ENCODE results near the gene ARHGAP30.

Gene ARHGAP30

DNA sequence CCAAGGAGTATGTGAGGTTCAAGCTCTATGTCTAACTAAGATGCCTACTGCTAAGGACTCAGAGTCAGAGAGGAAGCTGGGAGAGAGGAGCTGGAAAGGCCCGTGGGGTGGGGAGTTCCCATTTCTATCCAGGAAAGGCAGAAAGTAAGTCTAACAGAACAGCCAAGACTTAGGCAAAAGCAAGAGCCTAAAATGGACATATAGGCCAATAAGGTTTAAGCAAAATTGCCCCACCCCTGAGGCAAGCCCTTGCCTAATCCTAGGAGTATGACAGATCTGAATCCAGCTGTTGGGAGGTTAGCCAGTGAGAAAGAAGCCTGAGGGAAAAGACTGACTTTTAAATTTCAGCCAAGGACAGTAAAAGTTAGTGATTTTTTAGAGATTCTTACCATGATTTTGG is 26.8 kb upstream of the ARHGAP30 start:
- H3K4me2 ChIP-seq (ENCODE audit: low read length), result no peak overlapping the region
- TF ChIP-seq CTCF (IDR thresholded peaks at IDR 0.05; ENCODE audit: low read depth, low read length, poor library complexity, severe bottlenecking), result no peak
- no peak for TF ChIP-seq EZH2phosphoT487 (IDR thresholded peaks at IDR 0.05; ENCODE audit: borderline replicate concordance, low read length)
- no peaks in the 10 kb centered on the region for H3K79me2 ChIP-seq (ENCODE audit: control insufficient read depth, low read length)
- H3F3A ChIP-seq (ENCODE audit: control insufficient read depth, insufficient read depth), result peaks cover 21% of the 10 kb centered on the region
- no peaks in the 10 kb centered on the region for H4K20me1 ChIP-seq (ENCODE audit: control insufficient read depth, insufficient read depth, low read depth, low read length)
- H3K27ac ChIP-seq (ENCODE audit: low read depth, low read length), result no peak overlapping the region
- H3K9me3 ChIP-seq (ENCODE audit: control insufficient read depth, insufficient read depth, low read length), result no peaks in the 10 kb centered on the region
- H3K4me1 ChIP-seq (ENCODE audit: control insufficient read depth, low read length), result peaks cover 24% of the 10 kb centered on the region
- no peak overlapping the region for H3K4me3 ChIP-seq (ENCODE audit: low read length)
- H3K27me3 ChIP-seq (ENCODE audit: control insufficient read depth, low read length), result no peaks in the 10 kb centered on the region
- H3K36me3 ChIP-seq (ENCODE audit: control insufficient read depth, low read length), result peaks cover 20% of the 10 kb centered on the region
- H3K9me2 ChIP-seq (replicated peaks; ENCODE audit: control insufficient read depth, low read length), result no peaks in the 10 kb centered on the region

DNA sequence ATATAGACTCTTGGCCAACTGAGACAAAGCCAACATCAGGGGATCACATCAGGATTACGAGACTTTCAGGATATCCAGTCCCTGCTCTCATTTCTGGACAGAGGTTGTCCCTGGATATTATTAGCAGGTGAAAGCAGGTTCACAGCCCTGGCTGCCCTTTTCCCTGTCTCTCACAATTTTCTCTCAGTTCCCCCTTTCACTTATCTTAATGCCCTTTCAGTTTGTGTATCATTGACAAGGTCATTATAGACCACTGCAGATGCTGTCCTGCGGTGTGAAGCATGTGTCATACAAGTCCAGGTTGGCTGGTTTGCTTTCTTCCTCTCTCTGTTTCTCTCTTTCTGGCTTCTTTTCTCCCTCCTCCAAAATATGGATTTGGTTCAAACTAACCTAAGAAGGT is 26.3 kb upstream of the ARHGAP30 start:
- Histone ChIP-seq H4K20me1 (ENCODE audit: control insufficient read depth, insufficient read depth, low read depth, low read length) (no peaks in the 10 kb centered on the region), H3K79me2 (ENCODE audit: control insufficient read depth, low read length) (no peaks in the 10 kb centered on the region), H3K27ac (ENCODE audit: low read depth, low read length) (no peak overlapping the region), H3K36me3 (ENCODE audit: control insufficient read depth, low read length) (peaks cover 16% of the 10 kb centered on the region), H3K9me3 (ENCODE audit: control insufficient read depth, insufficient read depth, low read length) (no peaks in the 10 kb centered on the region), H3K4me2 (ENCODE audit: low read length) (no peak overlapping the region), H3K4me3 (ENCODE audit: low read length) (no peak overlapping the region), H3K27me3 (ENCODE audit: control insufficient read depth, low read length) (no peaks in the 10 kb centered on the region), H3K9me2 (replicated peaks; ENCODE audit: control insufficient read depth, low read length) (no peaks in the 10 kb centered on the region), H3K4me1 (ENCODE audit: control insufficient read depth, low read length) (peaks cover 24% of the 10 kb centered on the region), H3F3A (ENCODE audit: control insufficient read depth, insufficient read depth) (peaks cover 21% of the 10 kb centered on the region)
- TF ChIP-seq EZH2phosphoT487 (IDR thresholded peaks at IDR 0.05; ENCODE audit: borderline replicate concordance, low read length) (no peak), CTCF (IDR thresholded peaks at IDR 0.05; ENCODE audit: low read depth, low read length, poor library complexity, severe bottlenecking) (no peak)

- H3K79me2 ChIP-seq (ENCODE audit: control insufficient read depth, low read length), result no peaks in the 10 kb centered on the region
- peaks cover 13% of the 10 kb centered on the region for H3F3A ChIP-seq (ENCODE audit: control insufficient read depth, insufficient read depth)
- H3K9me2 ChIP-seq (replicated peaks; ENCODE audit: control insufficient read depth, low read length), result no peaks in the 10 kb centered on the region
- no peak overlapping the region for H3K4me3 ChIP-seq (ENCODE audit: low read length)
- H4K20me1 ChIP-seq (ENCODE audit: control insufficient read depth, insufficient read depth, low read depth, low read length), result no peaks in the 10 kb centered on the region
- H3K9me3 ChIP-seq (ENCODE audit: control insufficient read depth, insufficient read depth, low read length), result no peaks in the 10 kb centered on the region
- TF ChIP-seq CTCF (IDR thresholded peaks at IDR 0.05; ENCODE audit: low read depth, low read length, poor library complexity, severe bottlenecking), result no peak
- no peak for TF ChIP-seq EZH2phosphoT487 (IDR thresholded peaks at IDR 0.05; ENCODE audit: borderline replicate concordance, low read length)
- no peaks in the 10 kb centered on the region for H3K27me3 ChIP-seq (ENCODE audit: control insufficient read depth, low read length)
- no peak overlapping the region for H3K27ac ChIP-seq (ENCODE audit: low read depth, low read length)
- peaks cover 12% of the 10 kb centered on the region for H3K36me3 ChIP-seq (ENCODE audit: control insufficient read depth, low read length)
- peaks cover 24% of the 10 kb centered on the region for H3K4me1 ChIP-seq (ENCODE audit: control insufficient read depth, low read length)
- no peak overlapping the region for H3K4me2 ChIP-seq (ENCODE audit: low read length)
Observed at GRCh38 chr1:161095230-161095629, 25.5 kb upstream of the ARHGAP30 start.

GRCh38 chr1:161094481-161094880 is 24.8 kb upstream of the ARHGAP30 start:
- TF ChIP-seq EZH2phosphoT487 (IDR thresholded peaks at IDR 0.05; ENCODE audit: borderline replicate concordance, low read length) (no peak), CTCF (IDR thresholded peaks at IDR 0.05; ENCODE audit: low read depth, low read length, poor library complexity, severe bottlenecking) (no peak)
- H3K27ac ChIP-seq (ENCODE audit: low read depth, low read length), result no peak overlapping the region
- H3K79me2 ChIP-seq (ENCODE audit: control insufficient read depth, low read length), result no peaks in the 10 kb centered on the region
- H3K4me2 ChIP-seq (ENCODE audit: low read length), result no peak overlapping the region
- no peaks in the 10 kb centered on the region for H3K27me3 ChIP-seq (ENCODE audit: control insufficient read depth, low read length)
- no peaks in the 10 kb centered on the region for H3K9me3 ChIP-seq (ENCODE audit: control insufficient read depth, insufficient read depth, low read length)
- peaks cover 4% of the 10 kb centered on the region for H3K36me3 ChIP-seq (ENCODE audit: control insufficient read depth, low read length)
- H3K4me1 ChIP-seq (ENCODE audit: control insufficient read depth, low read length), result peaks cover 24% of the 10 kb centered on the region
- H3K9me2 ChIP-seq (replicated peaks; ENCODE audit: control insufficient read depth, low read length), result no peaks in the 10 kb centered on the region
- H3F3A ChIP-seq (ENCODE audit: control insufficient read depth, insufficient read depth), result peaks cover 6% of the 10 kb centered on the region; the same call in 1 of the 2 replicates
- no peaks in the 10 kb centered on the region for H4K20me1 ChIP-seq (ENCODE audit: control insufficient read depth, insufficient read depth, low read depth, low read length)
- no peak overlapping the region for H3K4me3 ChIP-seq (ENCODE audit: low read length)

Measured in DOHH2 (cell line).